ENCODE results near the gene C22orf31.

DNA sequence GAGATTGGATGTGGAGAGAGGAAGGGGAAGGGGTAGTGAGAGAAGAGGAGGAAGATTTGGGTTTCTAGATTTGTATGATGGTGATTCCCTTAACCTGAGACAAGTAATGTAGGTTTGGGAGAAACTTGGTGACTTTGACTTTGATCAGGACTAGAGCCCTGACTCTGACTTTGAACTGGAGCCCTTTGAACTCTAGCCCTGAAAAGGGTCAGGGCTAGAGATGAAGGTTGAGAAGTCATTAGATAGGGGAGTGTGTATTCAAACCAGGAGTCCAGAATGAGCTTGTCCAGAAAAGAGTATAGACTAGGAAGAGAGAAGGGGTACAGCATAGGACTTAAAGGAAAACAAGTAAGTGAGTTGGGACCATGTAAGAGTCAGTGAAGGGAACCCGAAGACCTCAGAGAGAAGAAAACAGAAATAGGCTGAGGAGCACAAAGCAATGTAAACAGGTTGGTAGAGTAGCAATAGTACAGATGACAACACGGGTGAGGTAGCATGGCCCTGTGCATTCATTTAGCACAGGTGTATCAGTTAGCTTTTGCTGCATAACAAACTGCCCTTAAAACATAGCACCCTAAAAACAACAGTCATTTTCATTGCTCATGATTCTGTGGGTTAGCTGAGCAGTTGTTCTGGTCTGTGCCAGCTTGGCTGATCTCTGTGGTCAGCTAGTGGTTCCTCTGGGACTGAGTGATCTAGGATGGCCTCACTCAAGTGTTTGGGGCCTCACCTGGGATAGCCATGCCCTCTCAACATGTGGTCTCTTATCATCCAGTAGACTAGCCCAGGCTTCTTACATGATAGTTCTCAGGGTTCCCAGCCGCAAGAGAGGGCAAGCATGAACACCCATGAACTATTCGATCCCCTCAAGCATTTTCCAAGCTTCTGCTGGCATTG, 43.1 kb downstream of the C22orf31 start:
- TF ChIP-seq CTCF (conservative IDR thresholded peaks at IDR 0.05) (no peak), ZFX (IDR thresholded peaks at IDR 0.05) (no peak)
